Testis (tissue), 2 donors: ENCODE data around the gene CYP2A7.

ENCODE experiments used
- CTCF ChIP-seq, 3 experiments: fragments of 450-650 bp in 2 of 3; fragments of 200-600 bp in 1 of 3; sonication (generic) in 1 of 3; IDR thresholded peaks; one replicate each; pipeline ENCODE4 v1.5.1; 2016 to 2019; ENCODE audit warnings: antibody characterized with exemption in 3 of 3, mild to moderate bottlenecking in 2 of 3, moderate library complexity in 1 of 3
- POLR2A ChIP-seq: fragments of 450-650 bp; IDR thresholded peaks from one replicate; pipeline ENCODE4 v1.6.1; 2017; ENCODE audit warnings: antibody characterized with exemption, mild to moderate bottlenecking, moderate library complexity

- TF ChIP-seq CTCF (IDR thresholded peaks at IDR 0.05) (no peak), POLR2A (no peak)
Measured at GRCh38 chr19:40827386-40828247, 54.4 kb downstream of the CYP2A7 start.
